Measurements from ENCODE around the gene ADAMTSL3. TPM values are rescaled to one million over a fixed set of nuclear protein-coding genes. Genes with fewer than 3 reads are reported as not detected.

The ADAMTSL3 gene
- total and polyA plus RNA-seq, 4 donors = 3.5 to 19.0 (median 8.0) TPM

DNA sequence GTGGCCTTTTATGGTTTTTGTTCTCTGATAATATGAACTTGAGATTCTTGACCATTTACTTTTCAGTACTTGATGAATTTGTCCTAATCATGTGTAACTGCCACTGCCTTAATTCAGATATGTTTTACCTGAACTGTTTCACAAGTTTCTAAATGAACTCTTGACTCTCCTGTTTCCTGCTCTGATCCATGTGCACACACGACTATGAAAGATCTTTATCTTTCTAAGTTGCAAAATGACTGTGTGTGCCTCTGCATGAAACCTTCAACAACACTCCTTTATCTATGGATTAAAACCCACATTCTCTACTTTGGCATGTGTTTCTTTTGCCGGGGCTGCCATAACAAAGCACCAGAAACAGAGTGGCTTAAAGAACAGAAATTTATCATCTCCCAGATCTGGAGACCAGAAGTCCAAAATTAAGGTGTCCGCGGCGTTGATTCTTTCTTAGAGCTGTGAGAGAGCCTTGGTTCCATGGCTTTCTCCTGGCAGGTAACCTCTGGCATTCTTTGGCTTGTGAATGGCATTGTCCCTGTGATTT, 275.0 kb downstream of the ADAMTSL3 start:
- DNase-seq (ENCODE audit: low spot score) = no peak
- 62% methylated on average over 5 of the region's 5 CpGs for WGBS
- H3K4me1 ChIP-seq (ENCODE audit: control insufficient read depth in 4 of 4, insufficient read depth in 4 of 4, low read length in 3 of 4) = peaks cover 6 to 33% (median 20%) of the 10 kb centered on the region in 4 donors
- TF ChIP-seq, protein P1, sequence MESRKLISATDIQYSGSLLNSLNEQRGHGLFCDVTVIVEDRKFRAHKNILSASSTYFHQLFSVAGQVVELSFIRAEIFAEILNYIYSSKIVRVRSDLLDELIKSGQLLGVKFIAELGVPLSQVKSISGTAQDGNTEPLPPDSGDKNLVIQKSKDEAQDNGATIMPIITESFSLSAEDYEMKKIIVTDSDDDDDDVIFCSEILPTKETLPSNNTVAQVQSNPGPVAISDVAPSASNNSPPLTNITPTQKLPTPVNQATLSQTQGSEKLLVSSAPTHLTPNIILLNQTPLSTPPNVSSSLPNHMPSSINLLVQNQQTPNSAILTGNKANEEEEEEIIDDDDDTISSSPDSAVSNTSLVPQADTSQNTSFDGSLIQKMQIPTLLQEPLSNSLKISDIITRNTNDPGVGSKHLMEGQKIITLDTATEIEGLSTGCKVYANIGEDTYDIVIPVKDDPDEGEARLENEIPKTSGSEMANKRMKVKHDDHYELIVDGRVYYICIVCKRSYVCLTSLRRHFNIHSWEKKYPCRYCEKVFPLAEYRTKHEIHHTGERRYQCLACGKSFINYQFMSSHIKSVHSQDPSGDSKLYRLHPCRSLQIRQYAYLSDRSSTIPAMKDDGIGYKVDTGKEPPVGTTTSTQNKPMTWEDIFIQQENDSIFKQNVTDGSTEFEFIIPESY (IDR thresholded peaks at IDR 0.05) = peak; percentile 39
- TF ChIP-seq CTCF (IDR thresholded peaks at IDR 0.05; ENCODE audit: low read depth, low read length, missing input control) = no peak
- peak in 1 of 2 donors; percentile 29 for TF ChIP-seq JUND (IDR thresholded peaks at IDR 0.05)
- TF ChIP-seq HNF4A (conservative IDR thresholded peaks at IDR 0.05) = peak; percentile 63 to 78
- TF ChIP-seq NR2F2 (IDR thresholded peaks at IDR 0.05) = no peak
- no peak for TF ChIP-seq EGR1 (IDR thresholded peaks at IDR 0.05; ENCODE audit: low read depth in 2 of 2)
- TF ChIP-seq SP1 (IDR thresholded peaks at IDR 0.05) = peak; percentile 66
- TF ChIP-seq, protein P2, sequence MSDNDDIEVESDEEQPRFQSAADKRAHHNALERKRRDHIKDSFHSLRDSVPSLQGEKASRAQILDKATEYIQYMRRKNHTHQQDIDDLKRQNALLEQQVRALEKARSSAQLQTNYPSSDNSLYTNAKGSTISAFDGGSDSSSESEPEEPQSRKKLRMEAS (IDR thresholded peaks at IDR 0.05) = peak; percentile 91
- peak in 1 of 2 donors; percentile 32 for TF ChIP-seq GABPA (IDR thresholded peaks at IDR 0.05 in 1 of 2, conservative IDR thresholded peaks at IDR 0.05 in 1 of 2)
- TF ChIP-seq REST (IDR thresholded peaks at IDR 0.05) = peak; percentile 41
- TF ChIP-seq ATF3 (IDR thresholded peaks at IDR 0.05) = no peak
- TF ChIP-seq RXRA (IDR thresholded peaks at IDR 0.05) = peak; percentile 84 to 88
- TF ChIP-seq RAD21 (IDR thresholded peaks at IDR 0.05) = peak; percentile 17 to 51
- TF ChIP-seq HNF4G (IDR thresholded peaks at IDR 0.05) = no peak
- peak; percentile 41 for TF ChIP-seq FOXA2 (IDR thresholded peaks at IDR 0.05)
- no peak for TF ChIP-seq TAF1 (conservative IDR thresholded peaks at IDR 0.05)
- TF ChIP-seq YY1 (IDR thresholded peaks at IDR 0.05) = peak; percentile 59
- no peak for TF ChIP-seq FOXA1 (IDR thresholded peaks at IDR 0.05)
- peak overlapping the region; percentile 81 to 95 for H3K27ac ChIP-seq (ENCODE audit: low read depth in 1 of 2, low read length in 2 of 2)
- no peaks in the 10 kb centered on the region for H3K27me3 ChIP-seq (ENCODE audit: control insufficient read depth in 4 of 4, insufficient read depth in 4 of 4, low read length in 3 of 4)
- peaks cover 0 to 4% (median 3%) of the 10 kb centered on the region in 4 donors for H3K9me3 ChIP-seq (ENCODE audit: control insufficient read depth in 4 of 4, low read length in 3 of 4)
- H3K4me3 ChIP-seq (ENCODE audit: low read depth in 1 of 3, low read length in 3 of 3) = no peak overlapping the region
- peak overlapping the region in 1 of 2 donors; percentile 15 for H3K9ac ChIP-seq (ENCODE audit: low read depth in 1 of 2, low read length in 2 of 2)
- peaks cover 0 to 7% (median 1%) of the 10 kb centered on the region in 4 donors for H3K36me3 ChIP-seq (ENCODE audit: control insufficient read depth in 4 of 4, insufficient read depth in 3 of 4, low read depth in 1 of 4, low read length in 3 of 4)
